HG03378 (cell line): ENCODE measurements around the gene MCM5.
"Not testable (repeated sequence)": the region's sequence is repeated elsewhere in the genome, so short reads cannot be mapped to it uniquely, and the experiment has no call there.

Experiments used
- ATAC-seq: cut with Tn5 transposase; IDR thresholded peaks from one replicate; pipeline ENCODE4 v1.9.1; 2021; ENCODE audit warnings: mild to moderate bottlenecking, moderate library complexity; ENCODE audit not compliant: unreplicated experiment

Gene MCM5

GRCh38 chr22:35430897-35431322 is 31.0 kb downstream of the MCM5 start:
- ATAC-seq, result no peak

- ATAC-seq, result no peak
These were observed 31.7 kb downstream of the MCM5 start for GRCh38 chr22:35431483-35432227.

GRCh38 chr22:35432228-35432905 is 32.4 kb downstream of the MCM5 start:
- ATAC-seq, result no peak

- no peak for ATAC-seq
These were observed 34.2 kb downstream of the MCM5 start for GRCh38 chr22:35434061-35434710.

- no peak for ATAC-seq
These were observed 35.3 kb downstream of the MCM5 start for GRCh38 chr22:35435201-35435740.

GRCh38 chr22:35436421-35436820 is 36.5 kb downstream of the MCM5 start:
- ATAC-seq, result no peak

GRCh38 chr22:35437049-35437448 is 37.1 kb downstream of the MCM5 start:
- ATAC-seq, result no peak

- not testable (repeated sequence) for ATAC-seq
These were observed 38.9 kb downstream of the MCM5 start for GRCh38 chr22:35438673-35439364.

GRCh38 chr22:35439365-35439717 is 39.4 kb downstream of the MCM5 start:
- no peak for ATAC-seq

GRCh38 chr22:35440129-35440528 is 40.2 kb downstream of the MCM5 start:
- ATAC-seq, result no peak

GRCh38 chr22:35441489-35442100 is 41.7 kb downstream of the MCM5 start:
- ATAC-seq, result no peak

GRCh38 chr22:35442471-35442870 is 42.5 kb downstream of the MCM5 start:
- no peak for ATAC-seq

GRCh38 chr22:35443338-35443737 is 43.4 kb downstream of the MCM5 start:
- no peak for ATAC-seq

GRCh38 chr22:35443790-35444684 is 44.1 kb downstream of the MCM5 start:
- no peak for ATAC-seq

- ATAC-seq, result no peak
These were observed 44.9 kb downstream of the MCM5 start for GRCh38 chr22:35444685-35445399.

GRCh38 chr22:35445933-35446332 is 46.0 kb downstream of the MCM5 start:
- no peak for ATAC-seq

GRCh38 chr22:35446365-35446764 is 46.4 kb downstream of the MCM5 start:
- ATAC-seq, result no peak

GRCh38 chr22:35448523-35448922 is 48.6 kb downstream of the MCM5 start:
- ATAC-seq, result no peak
